Hepatocyte (in vitro differentiated cells): ENCODE data around the gene CNRIP1. TPM values are rescaled to one million over a fixed set of nuclear protein-coding genes. Genes with fewer than 3 reads are reported as not detected.

Experiments
- DNase-seq: peaks from one replicate; pipeline ENCODE4 v3.0.0-alpha.2; 2016; ENCODE audit warnings: low spot score
- H2AFZ ChIP-seq: fragments of 200-600 bp; sonication (generic); 2 replicates; pipeline ENCODE4 v1.6.0; 2016; ENCODE audit warnings: antibody characterized with exemption, mild to moderate bottlenecking
- H3K27ac ChIP-seq: fragments of 200-600 bp; sonication (generic); 2 replicates; pipeline ENCODE4 v1.5.1; 2016; ENCODE audit warnings: mild to moderate bottlenecking
- H3K27me3 ChIP-seq: fragments of 200-600 bp; sonication (generic); 2 replicates; pipeline ENCODE4 v1.6.1; 2016
- H3K36me3 ChIP-seq: fragments of 200-600 bp; sonication (generic); replicated peaks from 2 replicates; pipeline ENCODE4 v1.5.1; 2016; ENCODE audit warnings: low read depth; ENCODE audit not compliant: insufficient read depth
- H3K4me1 ChIP-seq: fragments of 200-600 bp; sonication (generic); 2 replicates; pipeline ENCODE4 v1.5.1; 2016; ENCODE audit warnings: mild to moderate bottlenecking, moderate library complexity; ENCODE audit not compliant: insufficient read depth
- H3K4me2 ChIP-seq: fragments of 200-600 bp; sonication (generic); 2 replicates; pipeline ENCODE4 v1.6.0; 2016
- H3K4me3 ChIP-seq: fragments of 200-600 bp; sonication (generic); 2 replicates; pipeline ENCODE4 v1.5.1; 2016; ENCODE audit warnings: mild to moderate bottlenecking
- H3K79me2 ChIP-seq: fragments of 200-600 bp; sonication (generic); 2 replicates; pipeline ENCODE4 v1.6.0; 2017; ENCODE audit warnings: mild to moderate bottlenecking
- H3K9me2 ChIP-seq: fragments of 200-600 bp; sonication (generic); replicated peaks from 2 replicates; pipeline ENCODE4 v1.6.0; 2017; ENCODE audit warnings: mild to moderate bottlenecking; ENCODE audit not compliant: insufficient read depth
- H3K9me3 ChIP-seq: fragments of 200-600 bp; sonication (generic); 2 replicates; pipeline ENCODE4 v1.5.1; 2016; ENCODE audit warnings: low read depth, mild to moderate bottlenecking
- H4K20me1 ChIP-seq: fragments of 200-600 bp; sonication (generic); 2 replicates; pipeline ENCODE4 v1.6.0; 2016; ENCODE audit warnings: mild to moderate bottlenecking; ENCODE audit not compliant: insufficient read depth, poor library complexity, severe bottlenecking
- EZH2 ChIP-seq: fragments of 200-600 bp; sonication (generic); IDR thresholded peaks from 2 replicates; pipeline ENCODE4 v1.6.1; 2016; ENCODE audit warnings: antibody characterized with exemption, mild to moderate bottlenecking, borderline replicate concordance
- EZH2phosphoT487 ChIP-seq: fragments of 200-600 bp; sonication (generic); IDR thresholded peaks from one replicate; pipeline ENCODE4 v1.6.1; 2018; ENCODE audit warnings: antibody characterized with exemption, mild to moderate bottlenecking, low read depth, moderate library complexity; ENCODE audit not compliant: unreplicated experiment, severe bottlenecking
- whole genome bisulfite sequencing: methylation state at CpG from one replicate; pipeline ENCODE4 v1.1.6; 2016; ENCODE audit warnings: low lambda C conversion rate; ENCODE audit errors: missing lambda C conversion rate; 5-methylcytosine and 5-hydroxymethylcytosine counted together
- polyA plus RNA-seq: library from polyadenylated mRNA; unstranded; fragments of >200 nt; fragmentation: Nextera tagmentation; extraction: Ambion mirVana; gene quantifications from 2 replicates; pipeline ENCODE4 v1.2.1, GENCODE V29; 2016
- total RNA-seq: library from RNA; depleted of rRNA; stranded (reverse); fragments of >200 nt; gene quantifications from 2 replicates; pipeline ENCODE4 v1.2.3, GENCODE V29; 2014
- TF ChIP-seq, protein P1 (sequence below): fragments of 200-600 bp; sonication (generic); IDR thresholded peaks from 2 replicates; pipeline ENCODE4 v1.5.1; 2016; ENCODE audit warnings: antibody characterized with exemption, mild to moderate bottlenecking; ENCODE audit not compliant: poor library complexity

The CNRIP1 gene
- total and polyA plus RNA-seq, 2 experiments from 2014 or later = 3.1 to 5.8 TPM

DNA sequence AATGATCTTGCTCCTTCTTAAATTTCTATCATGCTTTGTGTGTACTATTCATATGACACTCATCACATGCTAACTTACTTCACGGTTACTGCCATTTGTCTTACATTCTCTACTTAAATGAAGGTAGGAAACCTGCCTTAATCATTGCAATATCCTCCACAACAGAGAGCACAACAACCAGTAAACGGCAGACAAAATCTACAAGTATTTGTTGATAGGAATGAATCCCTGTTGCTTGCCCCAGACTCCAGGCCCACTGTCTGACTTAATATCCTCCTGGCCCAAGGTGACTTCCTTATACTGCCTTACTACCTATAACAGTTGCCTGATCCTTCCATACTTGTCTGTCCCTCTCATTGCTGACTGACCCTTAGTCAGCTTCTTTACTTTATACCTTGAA is 70.9 kb downstream of the CNRIP1 start:
- Histone ChIP-seq H3K27me3 (no peaks in the 10 kb centered on the region), H3K4me3 (no peak overlapping the region), H4K20me1 (peaks cover 71% of the 10 kb centered on the region), H3K79me2 (peaks cover 73% of the 10 kb centered on the region), H3K4me1 (peaks cover 29% of the 10 kb centered on the region), H3K9me3 (no peaks in the 10 kb centered on the region), H3K27ac (peak overlapping the region; percentile 16), H3K4me2 (peak overlapping the region; percentile 85), H2AFZ (no peak overlapping the region), H3K36me3 (no peaks in the 10 kb centered on the region), H3K9me2 (no peaks in the 10 kb centered on the region)
- no peak for DNase-seq
- 82% methylated on average over 2 of the region's 2 CpGs for WGBS
- no peak for TF ChIP-seq EZH2phosphoT487
- TF ChIP-seq, protein P1, sequence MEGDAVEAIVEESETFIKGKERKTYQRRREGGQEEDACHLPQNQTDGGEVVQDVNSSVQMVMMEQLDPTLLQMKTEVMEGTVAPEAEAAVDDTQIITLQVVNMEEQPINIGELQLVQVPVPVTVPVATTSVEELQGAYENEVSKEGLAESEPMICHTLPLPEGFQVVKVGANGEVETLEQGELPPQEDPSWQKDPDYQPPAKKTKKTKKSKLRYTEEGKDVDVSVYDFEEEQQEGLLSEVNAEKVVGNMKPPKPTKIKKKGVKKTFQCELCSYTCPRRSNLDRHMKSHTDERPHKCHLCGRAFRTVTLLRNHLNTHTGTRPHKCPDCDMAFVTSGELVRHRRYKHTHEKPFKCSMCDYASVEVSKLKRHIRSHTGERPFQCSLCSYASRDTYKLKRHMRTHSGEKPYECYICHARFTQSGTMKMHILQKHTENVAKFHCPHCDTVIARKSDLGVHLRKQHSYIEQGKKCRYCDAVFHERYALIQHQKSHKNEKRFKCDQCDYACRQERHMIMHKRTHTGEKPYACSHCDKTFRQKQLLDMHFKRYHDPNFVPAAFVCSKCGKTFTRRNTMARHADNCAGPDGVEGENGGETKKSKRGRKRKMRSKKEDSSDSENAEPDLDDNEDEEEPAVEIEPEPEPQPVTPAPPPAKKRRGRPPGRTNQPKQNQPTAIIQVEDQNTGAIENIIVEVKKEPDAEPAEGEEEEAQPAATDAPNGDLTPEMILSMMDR = no peak
- TF ChIP-seq EZH2 = no peak

GRCh38 chr2:68248361-68248760 is 71.4 kb downstream of the CNRIP1 start:
- Histone ChIP-seq H4K20me1 (peaks cover 76% of the 10 kb centered on the region), H3K4me3 (no peak overlapping the region), H3K79me2 (peaks cover 75% of the 10 kb centered on the region), H3K9me3 (no peaks in the 10 kb centered on the region), H3K36me3 (no peaks in the 10 kb centered on the region), H2AFZ (no peak overlapping the region), H3K4me1 (peaks cover 31% of the 10 kb centered on the region), H3K9me2 (no peaks in the 10 kb centered on the region), H3K27me3 (no peaks in the 10 kb centered on the region), H3K4me2 (peak overlapping the region; percentile 85), H3K27ac (no peak overlapping the region)
- TF ChIP-seq EZH2 (no peak), EZH2phosphoT487 (no peak)
- TF ChIP-seq, protein P1 = no peak
- DNase-seq = no peak
- 75% methylated on average over 3 of the region's 3 CpGs for WGBS

DNA sequence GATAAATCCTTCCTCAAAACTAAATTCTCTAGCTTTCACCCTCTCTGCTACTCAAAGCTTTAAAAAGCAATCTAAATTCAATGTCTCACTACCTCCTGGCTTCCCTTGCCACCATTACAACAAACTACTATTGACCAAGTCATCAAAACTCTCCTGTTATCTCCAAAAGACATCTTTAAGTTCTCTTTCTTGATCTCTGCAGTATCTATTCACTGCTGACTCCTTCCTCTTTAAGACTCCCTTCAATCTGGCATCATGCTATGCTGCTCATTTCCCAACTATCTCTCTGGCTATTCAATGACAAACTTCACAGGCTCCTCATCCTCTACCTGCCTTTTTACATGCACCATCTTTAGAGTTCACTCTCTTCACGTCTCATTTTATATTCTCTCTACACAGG is 73.4 kb downstream of the CNRIP1 start:
- 88% methylated on average over 1 of the region's 1 CpG for WGBS
- H4K20me1 ChIP-seq = peaks cover 93% of the 10 kb centered on the region
- no peaks in the 10 kb centered on the region for H3K9me3 ChIP-seq
- no peak overlapping the region for H3K27ac ChIP-seq
- H3K4me2 ChIP-seq = no peak overlapping the region
- no peak overlapping the region for H3K4me3 ChIP-seq
- no peaks in the 10 kb centered on the region for H3K27me3 ChIP-seq
- no peaks in the 10 kb centered on the region for H3K36me3 ChIP-seq
- no peaks in the 10 kb centered on the region for H3K9me2 ChIP-seq
- peaks cover 95% of the 10 kb centered on the region for H3K79me2 ChIP-seq
- H2AFZ ChIP-seq = no peak overlapping the region
- no peak for DNase-seq
- TF ChIP-seq, protein P1 = no peak
- TF ChIP-seq EZH2 (no peak), EZH2phosphoT487 (no peak)
- H3K4me1 ChIP-seq = peaks cover 31% of the 10 kb centered on the region

GRCh38 chr2:68245672-68246071 is 74.1 kb downstream of the CNRIP1 start:
- Histone ChIP-seq H3K4me2 (no peak overlapping the region), H3K4me1 (peaks cover 31% of the 10 kb centered on the region), H3K79me2 (peaks cover 100% of the 10 kb centered on the region), H3K27me3 (no peaks in the 10 kb centered on the region), H2AFZ (no peak overlapping the region), H3K9me3 (no peaks in the 10 kb centered on the region), H3K36me3 (no peaks in the 10 kb centered on the region), H3K4me3 (no peak overlapping the region), H3K9me2 (no peaks in the 10 kb centered on the region), H3K27ac (no peak overlapping the region), H4K20me1 (peaks cover 97% of the 10 kb centered on the region)
- no peak for TF ChIP-seq EZH2phosphoT487
- TF ChIP-seq, protein P1 = no peak
- no peak for TF ChIP-seq EZH2
- DNase-seq = no peak
